ENCODE measurements around the gene SMARCD1. TPM values are rescaled to one million over a fixed set of nuclear protein-coding genes. Genes with fewer than 3 reads are reported as not detected.
A peak's percentile ranks its signal among the peaks of the same experiment; 100 is the strongest.
"Not testable (repeated sequence)": the region's sequence is repeated elsewhere in the genome, so short reads cannot be mapped to it uniquely, and the experiment has no call there.

SMARCD1 gene
- total RNA-seq, 1 donor from 2014 or later: 108 TPM

DNA sequence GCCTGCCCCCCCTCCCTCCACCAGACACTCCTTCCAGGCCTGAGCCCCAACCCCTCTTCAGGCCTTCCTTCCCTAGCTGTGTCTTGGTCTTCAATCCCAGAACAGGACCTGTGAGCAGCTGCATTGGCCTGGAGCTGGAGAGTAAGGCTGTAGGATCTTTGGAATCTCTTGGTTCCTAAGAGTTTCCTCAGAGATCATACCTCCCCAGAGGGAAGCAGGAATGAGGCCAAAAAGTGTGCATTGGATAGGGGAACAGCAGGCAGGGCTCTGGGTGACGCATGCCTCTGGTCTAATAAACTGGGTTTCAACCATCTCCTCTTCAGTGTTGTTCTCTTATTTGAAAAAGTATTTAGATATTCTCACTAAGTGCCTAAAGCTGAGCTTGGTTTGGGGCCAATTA is 1.8 kb upstream of the SMARCD1 start:
- Mint-ChIP-seq H3K36me3 (ENCODE audit: low read depth) (peaks cover 24% of the 10 kb centered on the region), H3K4me3 (peak overlapping the region; percentile 71), H3K9me3 (no peaks in the 10 kb centered on the region), H3K27ac (peak overlapping the region; percentile 76), H3K4me1 (peaks cover 28% of the 10 kb centered on the region), H3K27me3 (peaks cover 2% of the 10 kb centered on the region)
- TF ChIP-seq, protein P1, sequence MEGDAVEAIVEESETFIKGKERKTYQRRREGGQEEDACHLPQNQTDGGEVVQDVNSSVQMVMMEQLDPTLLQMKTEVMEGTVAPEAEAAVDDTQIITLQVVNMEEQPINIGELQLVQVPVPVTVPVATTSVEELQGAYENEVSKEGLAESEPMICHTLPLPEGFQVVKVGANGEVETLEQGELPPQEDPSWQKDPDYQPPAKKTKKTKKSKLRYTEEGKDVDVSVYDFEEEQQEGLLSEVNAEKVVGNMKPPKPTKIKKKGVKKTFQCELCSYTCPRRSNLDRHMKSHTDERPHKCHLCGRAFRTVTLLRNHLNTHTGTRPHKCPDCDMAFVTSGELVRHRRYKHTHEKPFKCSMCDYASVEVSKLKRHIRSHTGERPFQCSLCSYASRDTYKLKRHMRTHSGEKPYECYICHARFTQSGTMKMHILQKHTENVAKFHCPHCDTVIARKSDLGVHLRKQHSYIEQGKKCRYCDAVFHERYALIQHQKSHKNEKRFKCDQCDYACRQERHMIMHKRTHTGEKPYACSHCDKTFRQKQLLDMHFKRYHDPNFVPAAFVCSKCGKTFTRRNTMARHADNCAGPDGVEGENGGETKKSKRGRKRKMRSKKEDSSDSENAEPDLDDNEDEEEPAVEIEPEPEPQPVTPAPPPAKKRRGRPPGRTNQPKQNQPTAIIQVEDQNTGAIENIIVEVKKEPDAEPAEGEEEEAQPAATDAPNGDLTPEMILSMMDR (IDR thresholded peaks at IDR 0.05): no peak
- DNase-seq: no peak
- ChIA-PET CTCF (interaction anchor here (0.6 to 2.7 kb wide), 3 partner anchors 9 to 92 kb away, joined by 3 to 8 read pairs (median 8); partner anchors contain the start of gene COX14), POLR2A (interaction anchor here (0.8 to 2.6 kb wide), 2 partner anchors 58 to 84 kb away, joined by 3 to 16 read pairs; partner anchors contain the start of genes CERS5 and RACGAP1)
- intact Hi-C loops (cut with micrococcal nuclease): no loop called here
- ATAC-seq (ENCODE audit: low read depth): no peak

GRCh38 chr12:50084409-50084774 is 750 bp upstream of the SMARCD1 start:
- not testable (repeated sequence) for H3K27me3 Mint-ChIP-seq; ATAC-seq (ENCODE audit: low read depth); H3K9me3 Mint-ChIP-seq; DNase-seq
- Mint-ChIP-seq H3K4me3 (peak overlapping the region; percentile 94), H3K36me3 (ENCODE audit: low read depth) (peaks cover 34% of the 10 kb centered on the region), H3K4me1 (peaks cover 35% of the 10 kb centered on the region), H3K27ac (peak overlapping the region; percentile 97)
- CTCF ChIA-PET: interaction anchor here (0.7 to 2.7 kb wide), 8 partner anchors 8 to 92 kb away, joined by 3 to 48 read pairs (median 8); partner anchors contain the start of genes CERS5 and COX14
- POLR2A ChIA-PET: interaction anchor here (0.6 to 8.5 kb wide), 30 partner anchors 12 to 975 kb away, joined by 3 to 262 read pairs (median 4); partner anchors contain the start of genes BCDIN3D, CERS5, COX14 and DIP2B
- intact Hi-C loops (cut with micrococcal nuclease): loop anchor here (2.0 kb wide), 1 partner anchor 316 kb away; the partner anchor contains the start of gene LARP4

DNA sequence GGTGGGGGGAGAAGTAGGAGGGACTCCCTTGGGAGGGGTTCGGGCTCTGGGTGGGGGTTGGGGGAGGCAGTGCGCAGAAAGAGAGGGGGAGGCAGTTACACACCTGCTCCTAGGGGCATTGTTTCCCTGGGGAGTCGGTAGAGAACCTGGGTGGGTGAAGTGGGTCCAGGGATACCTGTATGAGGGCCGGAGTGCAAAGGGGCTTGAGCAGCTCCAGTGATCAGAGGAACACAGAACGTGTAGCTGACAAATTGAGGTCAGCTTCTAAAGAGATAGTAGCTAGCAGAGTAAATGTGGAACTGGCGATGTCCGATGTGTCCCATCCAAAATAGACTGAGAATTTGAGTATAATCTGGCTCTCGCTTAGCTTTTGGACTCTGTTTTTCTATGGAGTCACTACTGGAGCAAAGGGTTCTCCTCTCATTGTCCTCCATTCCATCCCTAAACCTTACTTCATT is 502 bp downstream of the SMARCD1 start:
- Mint-ChIP-seq H3K27ac (peak overlapping the region; percentile 93), H3K9me3 (no peaks in the 10 kb centered on the region), H3K4me1 (peaks cover 35% of the 10 kb centered on the region), H3K4me3 (peak overlapping the region; percentile 94), H3K36me3 (ENCODE audit: low read depth) (peaks cover 44% of the 10 kb centered on the region), H3K27me3 (no peaks in the 10 kb centered on the region)
- intact Hi-C loops (cut with micrococcal nuclease): loop anchor here (1.0 to 5.0 kb wide), 6 partner anchors 10 to 315 kb away; partner anchors contain the start of genes CERS5, LARP4 and RACGAP1
- TF ChIP-seq, protein P1 (IDR thresholded peaks at IDR 0.05): no peak
- no peak for ATAC-seq (ENCODE audit: low read depth)
- DNase-seq: no peak
- POLR2A ChIA-PET: interaction anchor here (0.6 to 8.5 kb wide), 14 partner anchors 15 to 435 kb away, joined by 3 to 262 read pairs (median 5); partner anchors contain the start of genes BCDIN3D, CERS5, COX14 and GPD1
- CTCF ChIA-PET: interaction anchor here (1.0 to 2.7 kb wide), 6 partner anchors 9 to 90 kb away, joined by 4 to 48 read pairs (median 10); partner anchors contain the start of genes CERS5 and COX14

DNA sequence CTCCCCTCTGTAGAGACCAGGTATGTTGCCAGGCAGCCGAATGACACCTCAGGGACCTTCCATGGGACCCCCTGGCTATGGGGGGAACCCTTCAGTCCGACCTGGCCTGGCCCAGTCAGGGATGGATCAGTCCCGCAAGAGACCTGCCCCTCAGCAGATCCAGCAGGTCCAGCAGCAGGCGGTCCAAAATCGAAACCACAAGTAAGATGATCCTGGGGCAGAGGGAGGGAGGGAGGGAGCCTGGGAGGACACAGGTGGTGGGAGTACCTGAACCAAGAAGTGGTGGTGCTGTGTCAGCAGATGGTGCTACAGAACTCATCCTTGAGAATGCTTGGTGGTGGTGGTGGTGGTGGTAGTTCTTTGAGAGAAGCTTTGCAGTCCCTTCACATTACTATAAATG is 1.0 kb downstream of the SMARCD1 start:
- Mint-ChIP-seq H3K4me3 (peak overlapping the region; percentile 94), H3K9me3 (no peaks in the 10 kb centered on the region), H3K27me3 (no peaks in the 10 kb centered on the region), H3K36me3 (ENCODE audit: low read depth) (peaks cover 47% of the 10 kb centered on the region), H3K27ac (peak overlapping the region; percentile 93), H3K4me1 (peaks cover 35% of the 10 kb centered on the region)
- ATAC-seq (ENCODE audit: low read depth) (no peak), DNase-seq (no peak)
- ChIA-PET POLR2A (interaction anchor here (0.6 to 8.5 kb wide), 7 partner anchors 14 to 434 kb away, joined by 3 to 262 read pairs (median 7); partner anchors contain the start of genes CERS5, COX14 and LIMA1), CTCF (interaction anchor here (2.5 to 2.7 kb wide), 2 partner anchors 25 to 81 kb away, joined by 12 to 48 read pairs; partner anchors contain the start of genes CERS5 and COX14)
- TF ChIP-seq, protein P1 (IDR thresholded peaks at IDR 0.05): no peak
- intact Hi-C loops (cut with micrococcal nuclease): loop anchor here (5.0 kb wide), 1 partner anchor 41 kb away; no protein-coding TSS in a partner anchor

DNA sequence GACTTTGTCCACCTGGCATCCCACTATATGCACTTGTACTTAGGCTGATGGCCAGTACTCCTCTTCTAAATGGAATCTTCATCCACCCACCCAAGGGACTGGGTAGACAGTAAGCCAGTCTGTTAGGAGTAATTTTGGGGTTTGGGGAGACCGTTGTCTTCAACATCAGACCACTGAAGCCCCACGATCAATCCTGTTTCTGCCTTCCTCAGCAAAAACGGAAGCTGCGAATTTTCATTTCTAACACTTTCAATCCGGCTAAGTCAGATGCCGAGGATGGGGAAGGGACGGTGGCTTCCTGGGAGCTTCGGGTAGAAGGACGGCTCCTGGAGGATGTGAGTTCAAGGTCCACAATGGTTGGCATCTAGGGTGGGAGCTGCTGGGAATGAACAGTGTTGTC is 2.0 kb downstream of the SMARCD1 start:
- Mint-ChIP-seq H3K9me3 (no peaks in the 10 kb centered on the region), H3K27me3 (no peaks in the 10 kb centered on the region), H3K4me3 (no peak overlapping the region), H3K27ac (no peak overlapping the region), H3K4me1 (peaks cover 35% of the 10 kb centered on the region), H3K36me3 (ENCODE audit: low read depth) (peaks cover 56% of the 10 kb centered on the region)
- POLR2A ChIA-PET: interaction anchor here (1.7 to 8.5 kb wide), 2 partner anchors 22 to 80 kb away, joined by 7 to 262 read pairs; partner anchors contain the start of genes CERS5 and COX14
- intact Hi-C loops (cut with micrococcal nuclease): loop anchor here (5.0 kb wide), 1 partner anchor 40 kb away; no protein-coding TSS in a partner anchor
- DNase-seq: no peak
- CTCF ChIA-PET: interaction anchor here (0.6 to 3.0 kb wide), 12 partner anchors 9 to 230 kb away, joined by 3 to 25 read pairs (median 4); partner anchors contain the start of genes CERS5, COX14 and GPD1
- TF ChIP-seq, protein P1 (IDR thresholded peaks at IDR 0.05): no peak
- ATAC-seq (ENCODE audit: low read depth): no peak
